OCI-LY1 (cell line): ENCODE data around the gene CCRL2.
"Not testable (repeated sequence)": the region's sequence is repeated elsewhere in the genome, so short reads cannot be mapped to it uniquely, and the experiment has no call there.

ENCODE experiments used
- H2AFZ ChIP-seq: fragments of 200-600 bp; sonication (generic), shearing (Covaris generic); 2 replicates; pipeline ENCODE4 v1.6.0; 2014; ENCODE audit warnings: antibody characterized with exemption, mild to moderate bottlenecking, low read length
- H3F3A ChIP-seq: fragments of 200-600 bp; sonication (generic), shearing (Covaris generic); 2 replicates; pipeline ENCODE4 v1.6.0; 2014; ENCODE audit warnings: mild to moderate bottlenecking, antibody characterized with exemption, low read length, moderate library complexity; ENCODE audit not compliant: insufficient read depth
- H3K27ac ChIP-seq: fragments of 200-600 bp; sonication (generic); 2 replicates; pipeline ENCODE4 v1.5.1; 2014; ENCODE audit warnings: low read length, mixed run types, mild to moderate bottlenecking, low read depth; ENCODE audit not compliant: poor library complexity, severe bottlenecking
- H3K27me3 ChIP-seq: fragments of 200-600 bp; sonication (generic); 2 replicates; pipeline ENCODE4 v1.6.0; 2014; ENCODE audit warnings: antibody characterized with exemption, mild to moderate bottlenecking, low read length, moderate library complexity; ENCODE audit not compliant: insufficient read depth
- H3K36me3 ChIP-seq: fragments of 200-600 bp; sonication (generic); 2 replicates; pipeline ENCODE4 v1.6.1; 2014; ENCODE audit warnings: mild to moderate bottlenecking, antibody characterized with exemption, low read length, moderate library complexity, mixed read lengths; ENCODE audit not compliant: insufficient read depth
- H3K4me1 ChIP-seq: fragments of 200-600 bp; sonication (generic); 2 replicates; pipeline ENCODE4 v1.5.1; 2014; ENCODE audit warnings: mild to moderate bottlenecking, low read length, moderate library complexity; ENCODE audit not compliant: insufficient read depth, severe bottlenecking
- H3K4me2 ChIP-seq: fragments of 200-600 bp; sonication (generic), shearing (Covaris generic); 2 replicates; pipeline ENCODE4 v1.6.1; 2014; ENCODE audit warnings: low read length
- H3K4me3 ChIP-seq: fragments of 200-600 bp; sonication (generic); 2 replicates; pipeline ENCODE4 v1.5.1; 2014; ENCODE audit warnings: low read length, low read depth, mild to moderate bottlenecking, mixed read lengths; ENCODE audit not compliant: poor library complexity, severe bottlenecking
- H3K79me2 ChIP-seq: fragments of 200-600 bp; shearing (Covaris generic); 2 replicates; pipeline ENCODE4 v1.6.1; 2016; ENCODE audit warnings: mixed run types, low read length, mixed read lengths; ENCODE audit not compliant: insufficient read depth
- H3K9ac ChIP-seq: fragments of 200-600 bp; sonication (generic), shearing (Covaris generic); 2 replicates; pipeline ENCODE4 v1.6.1; 2014; ENCODE audit warnings: mild to moderate bottlenecking, low read length, mixed read lengths
- H3K9me2 ChIP-seq: fragments of 200-600 bp; sonication (generic), shearing (Covaris generic); 2 replicates; pipeline ENCODE4 v1.6.1; 2014; ENCODE audit warnings: low read depth, mild to moderate bottlenecking, low read length, mixed read lengths
- H3K9me3 ChIP-seq: fragments of 200-600 bp; shearing (Covaris generic); 2 replicates; pipeline ENCODE4 v1.6.1; 2014; ENCODE audit warnings: low read length, mixed read lengths
- H4K20me1 ChIP-seq: fragments of 200-600 bp; sonication (generic), shearing (Covaris generic); 2 replicates; pipeline ENCODE4 v1.6.0; 2016; ENCODE audit warnings: mild to moderate bottlenecking, low read length; ENCODE audit not compliant: insufficient read depth
- CTCF ChIP-seq: fragments of 200-600 bp; sonication (generic), shearing (Covaris generic); IDR thresholded peaks from 2 replicates; pipeline ENCODE4 v1.5.1; 2017; ENCODE audit warnings: mild to moderate bottlenecking, antibody characterized with exemption, low read length, moderate library complexity, mixed read lengths
- EZH2 ChIP-seq: fragments of 200-600 bp; sonication (generic), shearing (Covaris generic); IDR thresholded peaks from 2 replicates; pipeline ENCODE4 v1.8.0; 2017; ENCODE audit warnings: borderline replicate concordance, mixed run types, mild to moderate bottlenecking, antibody characterized with exemption, low read length, moderate library complexity, mixed read lengths

The CCRL2 gene

GRCh38 chr3:46429250-46429649 lies 22.2 kb downstream of the CCRL2 start:
- no peak overlapping the region for H3K4me2 ChIP-seq
- no peaks in the 10 kb centered on the region for H4K20me1 ChIP-seq
- no peak overlapping the region for H2AFZ ChIP-seq

GRCh38 chr3:46429671-46430070 lies 22.6 kb downstream of the CCRL2 start:
- no peaks in the 10 kb centered on the region for H3K9me2 ChIP-seq
- no peaks in the 10 kb centered on the region for H3K9me3 ChIP-seq
- no peak overlapping the region for H3K4me3 ChIP-seq
- no peaks in the 10 kb centered on the region for H3K4me1 ChIP-seq
- no peak overlapping the region for H2AFZ ChIP-seq
- no peak overlapping the region for H3K4me2 ChIP-seq
- no peak for TF ChIP-seq CTCF
- no peak for TF ChIP-seq EZH2
- H3K27me3 ChIP-seq = no peaks in the 10 kb centered on the region; the same call in 1 of the 2 replicates
- H3K9ac ChIP-seq = no peak overlapping the region
- no peaks in the 10 kb centered on the region for H3K36me3 ChIP-seq
- no peak overlapping the region for H3K27ac ChIP-seq
- no peaks in the 10 kb centered on the region for H4K20me1 ChIP-seq
- H3F3A ChIP-seq = no peaks in the 10 kb centered on the region
- H3K79me2 ChIP-seq = no peaks in the 10 kb centered on the region

More at GRCh38 chr3:46429250-46429649, 22.2 kb downstream of the CCRL2 start:
- H3K79me2 ChIP-seq = no peaks in the 10 kb centered on the region
- H3K36me3 ChIP-seq = no peaks in the 10 kb centered on the region
- no peaks in the 10 kb centered on the region for H3K9me3 ChIP-seq
- H3K9ac ChIP-seq = no peak overlapping the region
- no peaks in the 10 kb centered on the region; the same call in 1 of the 2 replicates for H3K27me3 ChIP-seq
- no peaks in the 10 kb centered on the region for H3K4me1 ChIP-seq
- no peaks in the 10 kb centered on the region for H3K9me2 ChIP-seq
- H3K27ac ChIP-seq = no peak overlapping the region
- no peak overlapping the region for H3K4me3 ChIP-seq
- H3F3A ChIP-seq = no peaks in the 10 kb centered on the region
- TF ChIP-seq EZH2 (no peak), CTCF (no peak)

- not testable (repeated sequence) for H3K4me3 ChIP-seq, H3K9me3 ChIP-seq, H3K9ac ChIP-seq, H3K36me3 ChIP-seq, H4K20me1 ChIP-seq, H3K27me3 ChIP-seq, H2AFZ ChIP-seq, H3K9me2 ChIP-seq, H3K27ac ChIP-seq, H3F3A ChIP-seq, H3K4me1 ChIP-seq, H3K79me2 ChIP-seq, H3K4me2 ChIP-seq
Observed at GRCh38 chr3:46430879-46431278, 23.8 kb downstream of the CCRL2 start.

GRCh38 chr3:46431905-46432304 lies 24.8 kb downstream of the CCRL2 start:
- not testable (repeated sequence) for H3K27me3 ChIP-seq, H3K79me2 ChIP-seq, H3K4me1 ChIP-seq, H3K9ac ChIP-seq, H3K9me2 ChIP-seq, H3K9me3 ChIP-seq, H3K27ac ChIP-seq, H3K36me3 ChIP-seq, H3K4me3 ChIP-seq, H4K20me1 ChIP-seq, H3F3A ChIP-seq, H3K4me2 ChIP-seq, H2AFZ ChIP-seq

- not testable (repeated sequence) for H3K4me3 ChIP-seq, H3K36me3 ChIP-seq, H3K9me3 ChIP-seq, H2AFZ ChIP-seq, H4K20me1 ChIP-seq, H3K9ac ChIP-seq, H3F3A ChIP-seq, H3K4me1 ChIP-seq, H3K9me2 ChIP-seq, H3K27me3 ChIP-seq, H3K79me2 ChIP-seq, H3K4me2 ChIP-seq, H3K27ac ChIP-seq
Observed at GRCh38 chr3:46433118-46433517, 26.1 kb downstream of the CCRL2 start.
